Esophagus squamous epithelium (tissue), 5 donors: Measurements from ENCODE around the gene FGD3. TPM values are rescaled to one million over a fixed set of nuclear protein-coding genes. Genes with fewer than 3 reads are reported as not detected.

Experiments
- DNase-seq: peaks from one replicate; lab custom pipeline; 2025; lab: John Stamatoyannopoulos, UW
- H3K27ac ChIP-seq, 4 donors: fragments of 200-600 bp; sonication (generic); one replicate each; pipeline ENCODE4 v1.5.1; 2016 to 2019; ENCODE audit warnings: mild to moderate bottlenecking in 1 of 4
- H3K27me3 ChIP-seq, 4 donors: fragments of 200-600 bp; sonication (generic); 1 replicate in 3 of 4; 2 replicates in 1 of 4; pipeline versions ENCODE4 v1.5.1 to v1.6.0; 2017 to 2021; ENCODE audit warnings: antibody characterized with exemption in 1 of 4
- H3K36me3 ChIP-seq, 3 donors: fragments of 200-600 bp; sonication (generic); one replicate each; pipeline ENCODE4 v1.5.1; 2016 to 2019
- H3K4me1 ChIP-seq, 3 donors: fragments of 200-600 bp; sonication (generic); one replicate each; pipeline ENCODE4 v1.5.1; 2017 to 2019
- H3K4me3 ChIP-seq, 4 donors: fragments of 200-600 bp; sonication (generic); 1 replicate in 3 of 4; 2 replicates in 1 of 4; pipeline ENCODE4 v1.5.1; 2016 to 2019; ENCODE audit warnings: mild to moderate bottlenecking in 2 of 4, moderate library complexity in 1 of 4
- H3K9me3 ChIP-seq, 3 donors: fragments of 200-600 bp; sonication (generic); one replicate each; pipeline ENCODE4 v1.5.1; 2016 to 2019
- CTCF ChIP-seq, 6 experiments: fragments of 450-650 bp in 4 of 6; fragments of 200-600 bp in 2 of 6; sonication (generic) in 2 of 6; IDR thresholded peaks; one replicate each; pipeline ENCODE4 v1.5.1; 2016 to 2019; ENCODE audit warnings: antibody characterized with exemption in 6 of 6, mild to moderate bottlenecking in 4 of 6, moderate library complexity in 4 of 6
- POLR2A ChIP-seq, 4 donors: fragments of 450-650 bp; IDR thresholded peaks; one replicate each; pipeline ENCODE4 v1.6.1; 2017; ENCODE audit warnings: antibody characterized with exemption in 4 of 4, mild to moderate bottlenecking in 4 of 4, moderate library complexity in 3 of 4
- WGBS, 2 donors: methylation state at CpG; one replicate each; pipeline ENCODE4 v1.1.5; 2018; 5-methylcytosine and 5-hydroxymethylcytosine counted together
- intact Hi-C: fragments of 100-400 bp; cut with DNase I; formaldehyde crosslinking; loops from one replicate; pipeline ENCODE4 v1.15.0; 2022
- total RNA-seq, 4 donors: library from RNA; depleted of rRNA; stranded (reverse); fragments of >200 nt; gene quantifications; one replicate each; pipeline ENCODE4 v1.1.0, GENCODE V29; 2016
- donor health status: DM: yes; HTN: yes; CAD: no.

Gene FGD3
- total RNA-seq, 4 donors from 2014 or later: 2.4 to 6.5 (median 4.9) TPM

GRCh38 chr9:93077367-93077766 is 130.0 kb downstream of the FGD3 start:
- no peaks in the 10 kb centered on the region for H3K9me3 ChIP-seq
- H3K36me3 ChIP-seq: no peaks in the 10 kb centered on the region
- H3K4me1 ChIP-seq: peaks cover 0 to 8% (median 0%) of the 10 kb centered on the region in 3 donors
- 80% methylated on average over 1 of the region's 1 CpG; no CpG with 5 or more reads in 1 of the 2 donors for WGBS, 2 donors
- intact Hi-C loops: no loop called here
- no peak overlapping the region for H3K4me3 ChIP-seq
- no peak for DNase-seq
- H3K27me3 ChIP-seq: no peaks in the 10 kb centered on the region
- no peak overlapping the region for H3K27ac ChIP-seq
- TF ChIP-seq CTCF (IDR thresholded peaks at IDR 0.05) (no peak), POLR2A (IDR thresholded peaks at IDR 0.05) (no peak)

- H3K4me3 ChIP-seq: no peak overlapping the region
- no peak for DNase-seq
- H3K27me3 ChIP-seq: no peaks in the 10 kb centered on the region
- H3K36me3 ChIP-seq: no peaks in the 10 kb centered on the region
- H3K27ac ChIP-seq: no peak overlapping the region
- peaks cover 0 to 3% (median 0%) of the 10 kb centered on the region in 3 donors for H3K4me1 ChIP-seq
- no peak for TF ChIP-seq CTCF (IDR thresholded peaks at IDR 0.05)
- intact Hi-C loops: no loop called here
- H3K9me3 ChIP-seq: no peaks in the 10 kb centered on the region
- 97 to 100% methylated on average over 4 to 7 of the region's 16 CpGs for WGBS, 2 donors
Observed at GRCh38 chr9:93077811-93078210, 130.5 kb downstream of the FGD3 start.

- H3K4me1 ChIP-seq: no peaks in the 10 kb centered on the region
- no peak overlapping the region for H3K4me3 ChIP-seq
- intact Hi-C loops: no loop called here
- H3K9me3 ChIP-seq: no peaks in the 10 kb centered on the region
- DNase-seq: no peak
- WGBS, 2 donors: 84 to 96% methylated on average over 4 to 9 of the region's 13 CpGs
- no peaks in the 10 kb centered on the region for H3K36me3 ChIP-seq
- H3K27ac ChIP-seq: no peak overlapping the region
- TF ChIP-seq CTCF (IDR thresholded peaks at IDR 0.05) (no peak), POLR2A (IDR thresholded peaks at IDR 0.05) (no peak)
- no peaks in the 10 kb centered on the region for H3K27me3 ChIP-seq
Observed at GRCh38 chr9:93079371-93079770, 132.0 kb downstream of the FGD3 start.

GRCh38 chr9:93080406-93080805 is 133.1 kb downstream of the FGD3 start:
- Histone ChIP-seq H3K27me3 (no peaks in the 10 kb centered on the region), H3K36me3 (no peaks in the 10 kb centered on the region), H3K4me1 (no peaks in the 10 kb centered on the region), H3K27ac (no peak overlapping the region), H3K4me3 (no peak overlapping the region), H3K9me3 (no peaks in the 10 kb centered on the region)
- 87 to 96% methylated on average over 6 to 9 of the region's 9 CpGs for WGBS, 2 donors
- intact Hi-C loops: no loop called here
- DNase-seq: no peak
- TF ChIP-seq CTCF (IDR thresholded peaks at IDR 0.05): no peak

- H3K9me3 ChIP-seq: peaks cover 0 to 4% (median 0%) of the 10 kb centered on the region in 3 donors
- H3K36me3 ChIP-seq: no peaks in the 10 kb centered on the region
- H3K27me3 ChIP-seq: no peaks in the 10 kb centered on the region
- H3K4me3 ChIP-seq: no peak overlapping the region
- H3K4me1 ChIP-seq: no peaks in the 10 kb centered on the region
- intact Hi-C loops: no loop called here
- DNase-seq: no peak
- TF ChIP-seq POLR2A (IDR thresholded peaks at IDR 0.05) (no peak), CTCF (IDR thresholded peaks at IDR 0.05) (no peak)
- 67 to 84% methylated on average over 1 to 7 of the region's 10 CpGs for WGBS, 2 donors
- no peak overlapping the region for H3K27ac ChIP-seq
Observed at GRCh38 chr9:93081081-93081529, 133.8 kb downstream of the FGD3 start.
